Gastrocnemius medialis (tissue), 4 donors: Measurements from ENCODE around the gene SLC39A3.

Experiments used
- POLR2A ChIP-seq, 2 donors: fragments of 450-650 bp; IDR thresholded peaks; one replicate each; pipeline ENCODE4 v1.6.1; 2017; ENCODE audit warnings: antibody characterized with exemption in 2 of 2, mild to moderate bottlenecking in 2 of 2, moderate library complexity in 2 of 2
- TF ChIP-seq, protein P1 (sequence below), 5 experiments: fragments of 450-650 bp in 3 of 5; fragments of 200-600 bp in 2 of 5; sonication (generic) in 2 of 5; IDR thresholded peaks in 4 of 5; conservative IDR thresholded peaks in 1 of 5; 1 replicate in 4 of 5; 2 replicates in 1 of 5; pipeline ENCODE4 v1.5.1; 2016 to 2019; ENCODE audit warnings: antibody characterized with exemption in 5 of 5, mild to moderate bottlenecking in 3 of 5, moderate library complexity in 3 of 5

DNA sequence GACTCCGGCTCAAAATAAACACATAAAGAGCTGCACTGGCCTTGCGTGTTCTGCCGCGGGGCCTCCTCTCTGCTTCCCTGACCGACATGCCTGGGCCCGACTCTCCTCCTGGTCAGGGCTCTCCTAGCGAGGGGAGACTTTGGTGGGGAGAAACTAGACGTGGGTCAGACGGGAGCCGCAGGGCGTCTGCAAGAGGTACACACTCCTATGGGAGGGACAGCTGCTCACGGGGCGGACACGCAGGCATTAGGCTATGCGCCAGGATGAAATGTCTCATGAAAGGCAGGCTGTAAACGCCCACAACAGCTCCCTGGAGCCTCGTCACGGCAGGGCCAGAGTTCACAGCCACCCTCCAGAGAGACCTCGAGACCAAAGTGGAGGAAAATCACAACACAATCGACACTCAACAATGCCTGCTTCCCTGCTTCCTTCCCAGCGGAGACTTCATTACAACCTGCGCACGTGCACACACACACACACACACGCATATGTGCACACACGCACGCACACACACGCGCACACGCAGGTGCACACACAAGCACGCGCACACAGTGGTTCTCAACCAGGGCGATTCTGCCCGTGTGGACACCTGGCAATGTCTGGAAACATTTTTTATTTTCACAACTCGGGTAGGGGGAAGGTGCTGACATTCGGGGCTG, 5.8 kb downstream of the SLC39A3 start:
- TF ChIP-seq, protein P1, sequence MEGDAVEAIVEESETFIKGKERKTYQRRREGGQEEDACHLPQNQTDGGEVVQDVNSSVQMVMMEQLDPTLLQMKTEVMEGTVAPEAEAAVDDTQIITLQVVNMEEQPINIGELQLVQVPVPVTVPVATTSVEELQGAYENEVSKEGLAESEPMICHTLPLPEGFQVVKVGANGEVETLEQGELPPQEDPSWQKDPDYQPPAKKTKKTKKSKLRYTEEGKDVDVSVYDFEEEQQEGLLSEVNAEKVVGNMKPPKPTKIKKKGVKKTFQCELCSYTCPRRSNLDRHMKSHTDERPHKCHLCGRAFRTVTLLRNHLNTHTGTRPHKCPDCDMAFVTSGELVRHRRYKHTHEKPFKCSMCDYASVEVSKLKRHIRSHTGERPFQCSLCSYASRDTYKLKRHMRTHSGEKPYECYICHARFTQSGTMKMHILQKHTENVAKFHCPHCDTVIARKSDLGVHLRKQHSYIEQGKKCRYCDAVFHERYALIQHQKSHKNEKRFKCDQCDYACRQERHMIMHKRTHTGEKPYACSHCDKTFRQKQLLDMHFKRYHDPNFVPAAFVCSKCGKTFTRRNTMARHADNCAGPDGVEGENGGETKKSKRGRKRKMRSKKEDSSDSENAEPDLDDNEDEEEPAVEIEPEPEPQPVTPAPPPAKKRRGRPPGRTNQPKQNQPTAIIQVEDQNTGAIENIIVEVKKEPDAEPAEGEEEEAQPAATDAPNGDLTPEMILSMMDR (IDR thresholded peaks at IDR 0.05 in 4 of 5, conservative IDR thresholded peaks at IDR 0.05 in 1 of 5): no peak
- no peak for TF ChIP-seq POLR2A (IDR thresholded peaks at IDR 0.05)
